D341Med (cell line): ENCODE data around the gene FCHO2.

Experiments used
- DNase-seq: peaks from one replicate; pipeline ENCODE4 v3.0.0; 2012; ENCODE audit warnings: low spot score

The FCHO2 gene

DNA sequence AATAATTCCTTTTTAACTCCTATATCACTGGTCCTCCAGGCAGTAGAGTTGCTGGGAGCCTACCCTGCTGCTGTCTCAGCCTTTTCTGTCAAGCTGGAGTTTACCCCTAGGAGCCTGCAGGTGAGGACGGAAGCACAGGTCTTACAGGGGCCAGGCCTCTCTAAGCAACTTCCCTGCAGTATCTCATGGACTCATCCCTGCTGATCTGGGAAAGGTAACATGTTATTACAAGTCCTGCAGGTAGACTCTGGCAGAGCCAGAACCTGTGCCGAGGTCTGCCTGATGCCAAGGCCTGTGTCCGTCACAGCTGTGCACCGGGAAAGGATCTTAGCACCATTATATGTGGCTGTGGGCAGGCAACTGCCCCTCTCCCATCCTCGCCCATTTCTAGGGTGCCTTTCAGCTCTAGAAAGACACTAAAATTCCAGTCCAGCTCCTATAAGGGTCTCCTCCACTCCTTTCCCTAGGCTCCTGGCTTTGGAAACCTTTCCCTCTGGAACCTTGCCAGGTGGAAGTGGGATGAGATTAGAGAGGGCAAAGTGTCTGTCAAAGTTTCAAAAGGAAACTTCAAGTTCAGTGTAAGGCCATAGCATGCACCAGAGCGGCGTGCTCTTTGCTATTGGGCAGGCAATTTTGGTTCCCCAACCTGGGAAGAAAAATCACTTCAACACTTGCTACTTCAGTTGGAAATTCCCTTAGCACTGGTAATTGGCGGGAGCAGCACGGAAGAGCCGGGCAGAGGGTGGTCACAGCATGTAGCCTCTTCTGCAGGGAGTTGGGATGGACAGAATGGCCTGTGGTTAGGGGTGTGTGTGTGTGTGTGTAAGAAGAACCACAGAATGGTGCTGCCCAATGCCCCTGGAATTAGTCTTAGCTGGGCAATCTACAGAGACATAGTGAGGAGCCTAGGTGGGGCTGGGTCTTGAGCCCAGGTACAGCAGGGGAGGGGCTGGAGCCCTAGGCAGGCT is 182.0 kb downstream of the FCHO2 start:
- no peak for DNase-seq

DNA sequence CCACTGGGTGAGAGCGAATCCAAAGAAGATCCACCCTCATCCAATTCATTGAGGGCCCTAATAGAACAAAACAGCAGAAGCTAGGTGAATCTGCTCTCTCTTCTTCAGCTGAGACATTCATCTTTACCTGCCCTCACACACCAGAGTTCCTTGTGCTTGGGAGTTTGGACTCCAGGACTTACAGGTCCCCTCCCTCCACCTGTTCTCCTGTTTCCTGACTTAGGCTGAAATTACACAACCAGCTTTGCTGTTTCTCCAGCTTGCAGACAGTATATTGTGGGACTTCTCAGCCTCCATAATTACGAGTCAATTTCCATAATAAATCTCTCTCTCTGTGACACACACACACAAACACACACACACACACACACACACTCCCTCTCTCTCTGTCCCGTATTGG is 183.6 kb downstream of the FCHO2 start:
- DNase-seq = no peak
